ENCODE data around the gene OLFML2B.

OLFML2B gene

GRCh38 chr1:161943737-161944136 lies 79.9 kb downstream of the OLFML2B start:
- no peak for DNase-seq

DNA sequence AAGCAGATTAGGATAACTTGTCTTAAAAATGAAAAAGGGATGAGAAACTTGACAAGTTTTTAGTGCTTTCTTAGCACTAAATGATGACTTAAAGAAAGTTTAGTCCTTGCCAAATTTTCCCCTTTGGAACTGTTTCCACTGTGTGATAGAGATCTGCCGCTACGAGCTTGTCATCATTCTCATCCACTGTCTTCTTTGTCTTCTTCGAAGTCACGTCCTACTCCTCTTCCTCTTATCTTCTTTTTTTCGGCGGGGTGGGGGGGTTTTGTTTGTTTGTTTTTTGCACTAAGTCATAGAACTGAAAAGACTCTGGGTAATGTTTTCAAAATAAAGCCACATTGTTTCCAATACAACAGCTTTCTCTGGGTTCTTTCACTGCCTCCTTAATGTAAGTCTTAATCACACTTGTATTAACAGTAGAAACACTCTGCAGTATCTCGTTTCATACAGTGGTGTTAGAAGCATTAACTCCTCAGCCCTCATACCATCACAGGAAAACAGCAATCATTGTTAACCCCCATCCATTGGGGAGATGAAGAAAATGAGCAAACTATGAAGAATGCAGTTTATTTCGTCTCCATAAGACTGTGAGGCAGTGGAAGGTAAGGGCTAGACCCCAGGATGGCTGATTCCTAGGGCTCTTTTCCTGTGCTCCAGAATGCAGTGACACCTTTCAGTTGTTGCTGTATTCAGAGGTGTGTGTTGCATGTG lies 81.8 kb downstream of the OLFML2B start:
- no peak for DNase-seq

- DNase-seq = no peak
Measured at GRCh38 chr1:161940866-161941591, 82.6 kb downstream of the OLFML2B start.

DNA sequence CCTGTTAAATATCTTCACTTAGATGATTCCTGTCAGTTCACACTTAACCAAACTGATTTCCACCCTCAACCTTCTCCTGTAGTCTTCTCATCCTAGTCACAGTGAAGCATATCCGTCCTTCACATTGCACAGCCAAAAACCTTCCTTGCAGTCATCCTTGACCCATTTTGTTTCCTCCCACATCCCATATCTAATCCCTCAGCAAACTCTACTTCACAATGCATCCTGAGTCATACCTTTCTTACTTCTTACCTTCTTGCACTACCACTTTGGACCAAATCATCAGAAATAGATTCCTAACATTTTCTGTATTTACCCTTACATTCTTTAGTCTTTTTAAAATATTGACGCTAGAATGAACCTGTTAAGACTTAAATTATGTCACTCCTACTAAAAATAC lies 86.9 kb downstream of the OLFML2B start:
- no peak for DNase-seq

GRCh38 chr1:161935264-161935663 lies 88.4 kb downstream of the OLFML2B start:
- no peak for DNase-seq

DNA sequence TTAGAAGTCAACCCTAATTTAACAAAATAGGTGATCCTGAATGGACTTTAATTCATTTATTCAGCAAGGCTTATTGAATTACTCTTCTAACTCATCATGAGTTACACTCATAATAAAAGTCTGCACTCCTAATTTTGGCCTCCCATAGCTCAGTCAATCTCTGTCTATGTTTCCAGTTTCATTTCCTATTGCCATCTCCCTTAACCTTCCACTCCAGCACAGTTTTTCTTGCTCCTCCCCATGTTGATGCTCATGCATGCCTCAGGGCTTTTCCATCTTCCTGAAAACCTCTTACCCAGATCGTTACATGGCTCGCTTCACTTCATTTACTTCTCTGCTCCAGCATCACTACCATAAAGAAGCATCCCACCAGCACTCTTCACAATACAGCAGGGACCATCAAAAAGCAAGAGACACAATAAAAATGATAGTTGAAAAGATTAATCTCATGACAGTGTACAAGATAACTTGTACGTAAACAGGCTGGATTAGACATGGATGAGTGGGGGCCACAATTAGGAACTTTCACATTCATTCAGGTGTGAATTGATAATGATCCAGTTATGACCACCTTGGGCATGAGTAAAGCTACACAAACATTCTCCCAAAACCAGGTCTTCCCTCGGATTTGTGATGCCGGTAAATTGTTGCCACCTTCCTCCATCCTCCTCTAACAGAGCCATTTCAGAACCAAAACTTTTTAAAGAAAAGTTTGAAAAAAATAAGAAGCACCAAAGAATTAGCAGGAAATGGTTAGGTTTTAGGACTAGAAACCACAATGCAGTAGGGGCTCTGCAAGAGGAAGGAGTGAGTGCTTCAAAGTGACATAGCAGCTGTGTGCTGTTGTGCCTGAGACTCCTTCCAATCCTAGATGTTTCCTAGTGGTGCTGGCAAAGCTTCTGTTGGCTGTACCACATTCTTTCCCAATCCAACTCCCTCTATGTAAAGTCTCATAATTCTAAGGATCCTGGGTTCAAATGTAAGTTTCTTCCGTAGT lies 89.8 kb downstream of the OLFML2B start:
- DNase-seq = no peak
